A549 (cell line): ENCODE data around the gene PEPD.

Source experiments
- CHD4 ChIP-seq: fragments of 200-600 bp; sonication (generic); IDR thresholded peaks from 2 replicates; pipeline ENCODE4 v1.6.1; 2016; ENCODE audit warnings: antibody characterized with exemption, mild to moderate bottlenecking, borderline replicate concordance
- CTCF ChIP-seq: fragments of >200 bp; sonication (Bioruptor Twin); formaldehyde crosslinking; IDR thresholded peaks from 3 replicates; pipeline ENCODE4 v1.5.1; 2016
- EP300 ChIP-seq, 2 experiments: fragments of >200 bp; sonication (Bioruptor Twin); formaldehyde crosslinking; IDR thresholded peaks; 2 replicates in 1 of 2; 3 replicates in 1 of 2; pipeline ENCODE4 v1.6.1; 2016 to 2017
- ESRRA ChIP-seq: fragments of 150-350 bp; IDR thresholded peaks from 2 replicates; pipeline ENCODE4 v1.6.1; 2014; ENCODE audit warnings: mild to moderate bottlenecking, low read length, borderline replicate concordance
- FOSB ChIP-seq: fragments of 250-450 bp; sonication (Bioruptor Pico); IDR thresholded peaks from 2 replicates; pipeline ENCODE4 v1.5.0; 2020; ENCODE audit warnings: mild to moderate bottlenecking, moderate library complexity
- POLR2A ChIP-seq: IDR thresholded peaks from 2 replicates; pipeline ENCODE4 v1.6.1; 2012; ENCODE audit warnings: mild to moderate bottlenecking, low read length
- USF2 ChIP-seq: fragments of 450-650 bp; IDR thresholded peaks from 2 replicates; pipeline ENCODE4 v1.6.1; 2014; ENCODE audit warnings: antibody characterized with exemption
- TF ChIP-seq, protein P1 (sequence below): IDR thresholded peaks from 2 replicates; pipeline ENCODE4 v1.6.1; 2012

GRCh38 chr19:33476151-33476707 is 45.4 kb downstream of the PEPD start:
- TF ChIP-seq USF2 (no peak), CTCF (no peak), ESRRA (no peak), EP300 (IDR thresholded peaks at IDR 0.05) (no peak), POLR2A (no peak), CHD4 (no peak), FOSB (CRISPR knock-in tag) (no peak)
- TF ChIP-seq, protein P1, sequence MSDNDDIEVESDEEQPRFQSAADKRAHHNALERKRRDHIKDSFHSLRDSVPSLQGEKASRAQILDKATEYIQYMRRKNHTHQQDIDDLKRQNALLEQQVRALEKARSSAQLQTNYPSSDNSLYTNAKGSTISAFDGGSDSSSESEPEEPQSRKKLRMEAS, result no peak
